HepG2 (cell line): ENCODE results near the gene TTF2. TPM values are rescaled to one million over a fixed set of nuclear protein-coding genes. Genes with fewer than 3 reads are reported as not detected.
A peak's percentile ranks its signal among the peaks of the same experiment; 100 is the strongest.

ENCODE experiments used
- AHR ChIP-seq: IDR thresholded peaks from 2 replicates; pipeline ENCODE4 v1.6.1; 2018; ENCODE audit warnings: missing genetic modification reagents, missing compliant biosample characterization
- CAMTA2 ChIP-seq: sonication (generic); formaldehyde crosslinking; IDR thresholded peaks from 2 replicates; pipeline ENCODE4 v1.4.0; 2020; ENCODE audit warnings: mild to moderate bottlenecking, missing genetic modification reagents, borderline replicate concordance
- GABPA ChIP-seq, 2 experiments: IDR thresholded peaks; 2 replicates each; pipeline ENCODE4 v1.6.1; 2011 to 2016; ENCODE audit warnings: low read depth in 2 of 2, low read length in 1 of 2, missing biosample characterization in 1 of 2, missing genetic modification characterization in 1 of 2
- JARID2 ChIP-seq: sonication (generic); formaldehyde crosslinking; IDR thresholded peaks from 2 replicates; pipeline ENCODE4 v1.8.1; 2023; ENCODE audit warnings: missing genetic modification reagents, inconsistent platforms; ENCODE audit not compliant: insufficient replicate concordance
- KLF13 ChIP-seq: sonication (generic); formaldehyde crosslinking; IDR thresholded peaks from 2 replicates; pipeline ENCODE4 v1.4.0; 2020; ENCODE audit warnings: mild to moderate bottlenecking, missing genetic modification reagents
- MTA3 ChIP-seq: sonication (generic); formaldehyde crosslinking; IDR thresholded peaks from 2 replicates; pipeline ENCODE4 v1.4.0; 2020; ENCODE audit warnings: missing genetic modification reagents
- MTF2 ChIP-seq: sonication (generic); formaldehyde crosslinking; IDR thresholded peaks from 2 replicates; pipeline ENCODE4 v1.5.0; 2020; ENCODE audit warnings: missing genetic modification reagents, borderline replicate concordance
- NKX3-1 ChIP-seq: sonication (generic); formaldehyde crosslinking; IDR thresholded peaks from 2 replicates; pipeline ENCODE4 v1.5.0; 2020; ENCODE audit warnings: missing genetic modification reagents
- NR3C1 ChIP-seq: sonication (generic); formaldehyde crosslinking; IDR thresholded peaks from 2 replicates; pipeline ENCODE4 v1.4.0; 2020; ENCODE audit warnings: missing genetic modification reagents
- SIN3A ChIP-seq: IDR thresholded peaks from 2 replicates; pipeline ENCODE4 v1.6.1; 2011; ENCODE audit warnings: low read depth, mild to moderate bottlenecking, control low read depth, low read length, borderline replicate concordance
- SOX6 ChIP-seq, 2 experiments: fragments of 450-650 bp in 1 of 2; sonication (generic) in 1 of 2; formaldehyde crosslinking in 1 of 2; IDR thresholded peaks; 2 replicates each; pipeline versions ENCODE4 v1.4.0 to v1.6.1; 2017 to 2020; ENCODE audit warnings: antibody characterized with exemption in 1 of 2, mild to moderate bottlenecking in 1 of 2, missing genetic modification reagents in 1 of 2
- SP2 ChIP-seq: sonication (generic); formaldehyde crosslinking; IDR thresholded peaks from 2 replicates; pipeline ENCODE4 v1.5.1; 2020; ENCODE audit warnings: mild to moderate bottlenecking, missing genetic modification reagents
- TBP ChIP-seq: sonication (generic); formaldehyde crosslinking; IDR thresholded peaks from 2 replicates; pipeline ENCODE4 v1.5.0; 2020; ENCODE audit warnings: missing genetic modification reagents
- TBX3 ChIP-seq: fragments of 450-650 bp; IDR thresholded peaks from 2 replicates; pipeline ENCODE4 v1.6.1; 2017; ENCODE audit warnings: antibody characterized with exemption, mild to moderate bottlenecking, inconsistent platforms, borderline replicate concordance
- ZBTB1 ChIP-seq: sonication (generic); formaldehyde crosslinking; IDR thresholded peaks from 2 replicates; pipeline ENCODE4 v1.4.0; 2020; ENCODE audit warnings: missing genetic modification reagents, borderline replicate concordance
- ZFP41 ChIP-seq: sonication (generic); formaldehyde crosslinking; IDR thresholded peaks from 2 replicates; pipeline ENCODE4 v1.4.0; 2020; ENCODE audit warnings: mild to moderate bottlenecking, missing genetic modification reagents, borderline replicate concordance
- ZFYVE20 ChIP-seq: sonication (generic); formaldehyde crosslinking; IDR thresholded peaks from 2 replicates; pipeline ENCODE4 v1.8.0; 2023; ENCODE audit warnings: low read depth, mild to moderate bottlenecking, moderate library complexity, missing genetic modification reagents, borderline replicate concordance
- ZMYM3 ChIP-seq: sonication (generic); formaldehyde crosslinking; IDR thresholded peaks from 2 replicates; pipeline ENCODE4 v1.5.1; 2020; ENCODE audit warnings: mild to moderate bottlenecking, missing genetic modification reagents
- ZNF556 ChIP-seq: sonication (generic); formaldehyde crosslinking; IDR thresholded peaks from 2 replicates; pipeline ENCODE4 v1.4.0; 2020; ENCODE audit warnings: mild to moderate bottlenecking, missing genetic modification reagents, borderline replicate concordance
- ZNF678 ChIP-seq: sonication (generic); formaldehyde crosslinking; IDR thresholded peaks from 2 replicates; pipeline ENCODE4 v1.4.0; 2020; ENCODE audit warnings: mild to moderate bottlenecking, missing genetic modification reagents
- ZNF703 ChIP-seq: sonication (generic); formaldehyde crosslinking; IDR thresholded peaks from 2 replicates; pipeline ENCODE4 v1.5.1; 2020; ENCODE audit warnings: missing genetic modification reagents, mild to moderate bottlenecking, moderate library complexity, borderline replicate concordance
- ZNF75D ChIP-seq: sonication (generic); formaldehyde crosslinking; IDR thresholded peaks from 2 replicates; pipeline ENCODE4 v1.8.1; 2023; ENCODE audit warnings: missing genetic modification reagents, mild to moderate bottlenecking, borderline replicate concordance
- ZNF891 ChIP-seq: sonication (generic); formaldehyde crosslinking; IDR thresholded peaks from 2 replicates; pipeline ENCODE4 v1.5.0; 2020; ENCODE audit warnings: mild to moderate bottlenecking, missing genetic modification reagents
- polyA plus RNA-seq, 8 experiments: library from polyadenylated mRNA; depleted of rRNA in 3 of 8; stranded (reverse) in 7 of 8; unstranded in 1 of 8; fragments of >200 nt; fragmentation: Illumina TruSeq in 4 of 8; extraction: Trizol in 4 of 8; gene quantifications; 2 replicates each; pipeline versions ENCODE4 v1.2.1 to v1.2.3, GENCODE V29; 2011 to 2016; ENCODE audit warnings: low read depth in 4 of 8, missing spikeins in 1 of 8, mixed read lengths in 1 of 8; ENCODE audit not compliant: insufficient read depth in 1 of 8
- total RNA-seq, 5 experiments: library from RNA; depleted of rRNA; stranded (reverse); fragments of >200 nt; fragmentation: Illumina TruSeq; extraction: Trizol; gene quantifications; 2 replicates each; pipeline ENCODE4 v1.2.3, GENCODE V29; 2016; ENCODE audit warnings: low read depth in 1 of 5
- TF ChIP-seq, protein P1 (sequence below): sonication (generic); formaldehyde crosslinking; IDR thresholded peaks from 2 replicates; pipeline ENCODE4 v1.5.0; 2020; ENCODE audit warnings: missing genetic modification reagents
- TF ChIP-seq, protein P2 (sequence below): sonication (generic); formaldehyde crosslinking; IDR thresholded peaks from 2 replicates; pipeline ENCODE4 v1.4.0; 2020; ENCODE audit warnings: missing genetic modification reagents
- TF ChIP-seq, protein P3 (sequence below): sonication (generic); formaldehyde crosslinking; IDR thresholded peaks from 2 replicates; pipeline ENCODE4 v1.4.0; 2020; ENCODE audit warnings: mild to moderate bottlenecking, missing genetic modification reagents

The TTF2 gene
- total and polyA plus RNA-seq, 2 of the 13 experiments (the other 11 are each of a cell fraction or from before 2014, with no cell fraction given), result 12.8 to 48.9 TPM

DNA sequence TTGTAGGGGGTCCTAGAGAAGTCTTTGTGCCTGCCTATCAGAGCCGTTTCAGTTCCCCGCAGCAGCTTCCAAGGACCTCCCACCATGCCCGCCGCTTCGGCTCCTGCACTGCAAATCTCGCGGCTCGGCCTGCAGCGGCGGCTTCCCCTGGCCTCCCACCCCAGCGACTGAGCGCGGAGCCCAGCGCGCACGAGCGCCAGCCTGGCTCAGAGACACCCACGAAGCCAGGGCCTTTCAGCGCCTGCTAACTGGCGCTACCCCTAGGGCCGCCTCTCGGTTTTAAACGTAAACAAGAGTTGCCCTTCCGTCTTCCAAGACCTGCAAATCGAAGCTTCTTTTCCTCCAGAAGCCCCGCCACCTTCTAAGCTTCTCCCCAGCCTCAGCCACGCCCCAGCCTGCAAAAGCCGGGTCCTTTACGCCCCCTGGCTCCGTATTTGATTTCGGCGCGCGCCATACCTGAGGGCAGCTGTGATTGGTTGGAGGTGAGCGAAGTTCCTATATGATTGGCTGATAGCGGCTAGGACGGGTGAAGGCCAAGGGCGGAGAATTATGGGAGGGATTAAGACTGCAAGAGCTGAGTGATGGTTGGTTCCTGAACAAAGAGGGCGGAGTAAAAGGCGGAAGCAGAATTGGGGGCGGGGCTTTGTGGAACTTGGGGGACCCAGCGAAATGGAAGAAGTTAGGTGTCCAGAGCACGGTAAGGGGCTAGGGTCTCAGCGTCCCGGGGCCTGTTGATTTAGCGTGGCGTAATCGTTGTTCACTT is at the start of gene TTF2 (continued):
- TF ChIP-seq ZBTB1 (CRISPR knock-in tag) (no peak), ZFP41 (CRISPR knock-in tag) (no peak), MTA3 (CRISPR knock-in tag) (no peak), ZMYM3 (CRISPR knock-in tag) (0 out of 2 replicates have a peak, but pooled peaks have one; percentile 26), CAMTA2 (CRISPR knock-in tag) (peak; percentile 51; the same call in 1 of the 2 replicates), ZNF678 (CRISPR knock-in tag) (no peak), ZNF75D (CRISPR knock-in tag) (no peak), ZNF891 (CRISPR knock-in tag) (peak; percentile 51; the same call in 1 of the 2 replicates), ZNF556 (CRISPR knock-in tag) (peak; percentile 76), SOX6 (IDR thresholded peaks at IDR 0.05) (no peak), SOX6 (CRISPR knock-in tag; IDR thresholded peaks at IDR 0.05) (peak; percentile 40; the same call in 1 of the 2 replicates), GABPA (IDR thresholded peaks at IDR 0.05; ENCODE audit: low read depth, low read length) (peak; percentile 16; the same call in 1 of the 2 replicates), GABPA (CRISPR knock-in tag; IDR thresholded peaks at IDR 0.05; ENCODE audit: low read depth) (peak; percentile 61), AHR (CRISPR knock-in tag) (no peak), JARID2 (CRISPR knock-in tag) (no peak), TBP (CRISPR knock-in tag) (no peak), ZFYVE20 (CRISPR knock-in tag) (no peak), TBX3 (peak; percentile 16; the same call in 1 of the 2 replicates), KLF13 (CRISPR knock-in tag) (peak; percentile 46; the same call in 1 of the 2 replicates), ZNF703 (CRISPR knock-in tag) (no peak; the same call in 1 of the 2 replicates), SP2 (CRISPR knock-in tag) (peak; percentile 87), NR3C1 (no peak), SIN3A (peak; percentile 100), MTF2 (CRISPR knock-in tag) (no peak), NKX3-1 (CRISPR knock-in tag) (no peak)
- TF ChIP-seq, protein P1, sequence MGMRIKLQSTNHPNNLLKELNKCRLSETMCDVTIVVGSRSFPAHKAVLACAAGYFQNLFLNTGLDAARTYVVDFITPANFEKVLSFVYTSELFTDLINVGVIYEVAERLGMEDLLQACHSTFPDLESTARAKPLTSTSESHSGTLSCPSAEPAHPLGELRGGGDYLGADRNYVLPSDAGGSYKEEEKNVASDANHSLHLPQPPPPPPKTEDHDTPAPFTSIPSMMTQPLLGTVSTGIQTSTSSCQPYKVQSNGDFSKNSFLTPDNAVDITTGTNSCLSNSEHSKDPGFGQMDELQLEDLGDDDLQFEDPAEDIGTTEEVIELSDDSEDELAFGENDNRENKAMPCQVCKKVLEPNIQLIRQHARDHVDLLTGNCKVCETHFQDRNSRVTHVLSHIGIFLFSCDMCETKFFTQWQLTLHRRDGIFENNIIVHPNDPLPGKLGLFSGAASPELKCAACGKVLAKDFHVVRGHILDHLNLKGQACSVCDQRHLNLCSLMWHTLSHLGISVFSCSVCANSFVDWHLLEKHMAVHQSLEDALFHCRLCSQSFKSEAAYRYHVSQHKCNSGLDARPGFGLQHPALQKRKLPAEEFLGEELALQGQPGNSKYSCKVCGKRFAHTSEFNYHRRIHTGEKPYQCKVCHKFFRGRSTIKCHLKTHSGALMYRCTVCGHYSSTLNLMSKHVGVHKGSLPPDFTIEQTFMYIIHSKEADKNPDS (CRISPR knock-in tag), result no peak
- TF ChIP-seq, protein P2, sequence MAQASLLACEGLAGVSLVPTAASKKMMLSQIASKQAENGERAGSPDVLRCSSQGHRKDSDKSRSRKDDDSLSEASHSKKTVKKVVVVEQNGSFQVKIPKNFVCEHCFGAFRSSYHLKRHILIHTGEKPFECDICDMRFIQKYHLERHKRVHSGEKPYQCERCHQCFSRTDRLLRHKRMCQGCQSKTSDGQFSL (CRISPR knock-in tag), result no peak
- TF ChIP-seq, protein P3, sequence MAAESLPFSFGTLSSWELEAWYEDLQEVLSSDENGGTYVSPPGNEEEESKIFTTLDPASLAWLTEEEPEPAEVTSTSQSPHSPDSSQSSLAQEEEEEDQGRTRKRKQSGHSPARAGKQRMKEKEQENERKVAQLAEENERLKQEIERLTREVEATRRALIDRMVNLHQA (CRISPR knock-in tag), result no peak
